PC-9 (cell line): ENCODE data around the gene VEZT.

ENCODE experiments used
- EZH2 ChIP-seq: fragments of 200-600 bp; sonication (generic); IDR thresholded peaks from 2 replicates; pipeline ENCODE4 v1.8.0; 2017; ENCODE audit warnings: antibody characterized with exemption, low read depth
- TF ChIP-seq, protein P1 (sequence below): fragments of 200-600 bp; sonication (generic); conservative IDR thresholded peaks from 2 replicates; pipeline ENCODE4 v1.6.1; 2017; ENCODE audit warnings: mixed run types, antibody characterized with exemption, mild to moderate bottlenecking, moderate library complexity

DNA sequence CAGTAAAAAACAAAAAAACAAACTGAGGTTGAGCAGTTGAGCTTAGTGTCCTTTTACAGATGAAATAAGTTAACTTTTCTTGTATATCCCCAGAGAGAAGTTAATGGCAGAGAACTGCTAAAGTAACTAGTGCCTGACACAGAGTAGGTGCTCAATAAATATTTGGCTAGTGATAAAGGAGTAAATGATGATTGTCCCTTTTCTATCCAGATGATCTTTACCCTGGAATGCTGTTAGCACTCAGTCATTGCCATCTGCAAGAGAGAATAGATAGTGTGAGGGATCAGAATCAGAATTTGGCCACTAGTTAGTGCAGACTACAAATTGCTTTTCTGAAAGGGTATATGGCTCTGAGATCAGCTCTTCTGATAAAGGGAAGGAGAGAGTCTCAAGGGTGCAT lies 21.6 kb downstream of the VEZT start:
- TF ChIP-seq, protein P1, sequence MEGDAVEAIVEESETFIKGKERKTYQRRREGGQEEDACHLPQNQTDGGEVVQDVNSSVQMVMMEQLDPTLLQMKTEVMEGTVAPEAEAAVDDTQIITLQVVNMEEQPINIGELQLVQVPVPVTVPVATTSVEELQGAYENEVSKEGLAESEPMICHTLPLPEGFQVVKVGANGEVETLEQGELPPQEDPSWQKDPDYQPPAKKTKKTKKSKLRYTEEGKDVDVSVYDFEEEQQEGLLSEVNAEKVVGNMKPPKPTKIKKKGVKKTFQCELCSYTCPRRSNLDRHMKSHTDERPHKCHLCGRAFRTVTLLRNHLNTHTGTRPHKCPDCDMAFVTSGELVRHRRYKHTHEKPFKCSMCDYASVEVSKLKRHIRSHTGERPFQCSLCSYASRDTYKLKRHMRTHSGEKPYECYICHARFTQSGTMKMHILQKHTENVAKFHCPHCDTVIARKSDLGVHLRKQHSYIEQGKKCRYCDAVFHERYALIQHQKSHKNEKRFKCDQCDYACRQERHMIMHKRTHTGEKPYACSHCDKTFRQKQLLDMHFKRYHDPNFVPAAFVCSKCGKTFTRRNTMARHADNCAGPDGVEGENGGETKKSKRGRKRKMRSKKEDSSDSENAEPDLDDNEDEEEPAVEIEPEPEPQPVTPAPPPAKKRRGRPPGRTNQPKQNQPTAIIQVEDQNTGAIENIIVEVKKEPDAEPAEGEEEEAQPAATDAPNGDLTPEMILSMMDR: no peak
- no peak for TF ChIP-seq EZH2
